ENCODE results near the gene STK32C.

DNA sequence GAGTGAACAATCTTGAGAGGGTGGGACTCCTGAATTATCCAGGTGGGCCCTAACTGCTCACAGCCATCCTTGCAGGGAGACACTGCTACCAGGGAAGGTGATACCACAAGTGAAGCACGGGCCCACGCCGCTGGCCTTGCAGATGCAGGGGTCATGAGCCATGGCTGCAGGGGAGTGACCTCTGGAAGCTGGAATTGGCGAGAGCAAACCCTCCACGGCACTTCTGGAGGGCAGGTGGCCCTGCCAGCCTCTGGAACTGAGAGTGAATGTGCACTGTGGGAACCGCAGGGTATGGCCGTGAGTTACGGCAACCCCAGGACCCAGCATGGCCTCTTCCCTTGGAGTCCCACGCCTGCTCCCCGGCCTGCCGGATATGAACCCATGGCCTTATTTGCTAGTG lies 37.5 kb downstream of the STK32C start:
- TF ChIP-seq EZH2 (IDR thresholded peaks at IDR 0.05) (no peak), EZH2phosphoT487 (IDR thresholded peaks at IDR 0.05) (no peak)
- TF ChIP-seq, protein P1, sequence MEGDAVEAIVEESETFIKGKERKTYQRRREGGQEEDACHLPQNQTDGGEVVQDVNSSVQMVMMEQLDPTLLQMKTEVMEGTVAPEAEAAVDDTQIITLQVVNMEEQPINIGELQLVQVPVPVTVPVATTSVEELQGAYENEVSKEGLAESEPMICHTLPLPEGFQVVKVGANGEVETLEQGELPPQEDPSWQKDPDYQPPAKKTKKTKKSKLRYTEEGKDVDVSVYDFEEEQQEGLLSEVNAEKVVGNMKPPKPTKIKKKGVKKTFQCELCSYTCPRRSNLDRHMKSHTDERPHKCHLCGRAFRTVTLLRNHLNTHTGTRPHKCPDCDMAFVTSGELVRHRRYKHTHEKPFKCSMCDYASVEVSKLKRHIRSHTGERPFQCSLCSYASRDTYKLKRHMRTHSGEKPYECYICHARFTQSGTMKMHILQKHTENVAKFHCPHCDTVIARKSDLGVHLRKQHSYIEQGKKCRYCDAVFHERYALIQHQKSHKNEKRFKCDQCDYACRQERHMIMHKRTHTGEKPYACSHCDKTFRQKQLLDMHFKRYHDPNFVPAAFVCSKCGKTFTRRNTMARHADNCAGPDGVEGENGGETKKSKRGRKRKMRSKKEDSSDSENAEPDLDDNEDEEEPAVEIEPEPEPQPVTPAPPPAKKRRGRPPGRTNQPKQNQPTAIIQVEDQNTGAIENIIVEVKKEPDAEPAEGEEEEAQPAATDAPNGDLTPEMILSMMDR (IDR thresholded peaks at IDR 0.05) = no peak

Measured in neural progenitor cell (in vitro differentiated cells).